A549 (cell line): ENCODE results near the gene PDX1. TPM values are rescaled to one million over a fixed set of nuclear protein-coding genes. Genes with fewer than 3 reads are reported as not detected.

Experiments
- ATAC-seq, 2 experiments: fragments of 200-7000 bp in 1 of 2; fragments of >200 bp in 1 of 2; cut with Nextera tagmentation in 1 of 2; cut with Tn5 transposase in 1 of 2; 3 replicates each; pipeline versions ENCODE4 v1.8.0 to v1.9.1; 2018 to 2020; ENCODE audit warnings: mild to moderate bottlenecking in 1 of 2, moderate library complexity in 1 of 2
- CTCF ChIA-PET: fragments of 300-600 bp; sonication (Branson Sonifier 250); formaldehyde crosslinking; extraction: SDS; loops from one replicate; lab custom pipeline; 2021; ENCODE audit warnings: antibody characterized with exemption, inconsistent platforms; lab: Yijun Ruan, JAX
- POLR2A ChIA-PET: fragments of 350-600 bp; formaldehyde crosslinking; extraction: SDS; loops from one replicate; lab custom pipeline; 2021; ENCODE audit warnings: antibody characterized with exemption, inconsistent platforms; lab: Yijun Ruan, JAX
- DNase-seq, 2 experiments: peaks; one replicate each; pipeline versions ENCODE4 v3.0.0 to v3.0.0-alpha.2; 2011 to 2016; ENCODE audit warnings: low read depth in 1 of 2, low spot score in 1 of 2
- FAIRE-seq: peaks from 2 replicates; lab custom pipeline; 2011; peaks lifted over from hg19 to GRCh38; lab: Jason Lieb, UNC
- H3K27ac ChIP-seq, 2 experiments: fragments of >200 bp; sonication (Bioruptor Twin); formaldehyde crosslinking; 3 replicates each; pipeline ENCODE4 v1.5.1; 2016 to 2017
- H3K4me1 ChIP-seq: fragments of >200 bp; sonication (Bioruptor Twin); formaldehyde crosslinking; 3 replicates; pipeline ENCODE4 v1.6.1; 2016
- H3K4me2 ChIP-seq: fragments of >200 bp; sonication (Bioruptor Twin); formaldehyde crosslinking; 3 replicates; pipeline ENCODE4 v1.6.1; 2016
- H3K4me3 ChIP-seq: fragments of >200 bp; sonication (Bioruptor Twin); formaldehyde crosslinking; 3 replicates; pipeline ENCODE4 v1.5.1; 2016
- H3K9me3 ChIP-seq: fragments of >200 bp; sonication (Bioruptor Twin); formaldehyde crosslinking; 3 replicates; pipeline ENCODE4 v1.6.1; 2016
- CBX2 ChIP-seq: fragments of 200-600 bp; sonication (generic); IDR thresholded peaks from 2 replicates; pipeline ENCODE4 v1.6.1; 2016; ENCODE audit warnings: low read depth, mild to moderate bottlenecking, borderline replicate concordance
- CEBPB ChIP-seq, 2 experiments: fragments of >200 bp in 1 of 2; sonication (Bioruptor Twin) in 1 of 2; formaldehyde crosslinking in 1 of 2; IDR thresholded peaks; 2 replicates each; pipeline ENCODE4 v1.6.1; 2012 to 2016
- CHD2 ChIP-seq: fragments of 150-350 bp; IDR thresholded peaks from 2 replicates; pipeline ENCODE4 v1.6.1; 2014; ENCODE audit warnings: low read length; ENCODE audit not compliant: partially characterized antibody
- CHD4 ChIP-seq: fragments of 200-600 bp; sonication (generic); IDR thresholded peaks from 2 replicates; pipeline ENCODE4 v1.6.1; 2016; ENCODE audit warnings: antibody characterized with exemption, mild to moderate bottlenecking, borderline replicate concordance
- EHF ChIP-seq: fragments of 250-450 bp; sonication (Bioruptor Pico); IDR thresholded peaks from 2 replicates; pipeline ENCODE4 v1.5.0; 2020; ENCODE audit warnings: mild to moderate bottlenecking
- FOSB ChIP-seq: fragments of 250-450 bp; sonication (Bioruptor Pico); IDR thresholded peaks from 2 replicates; pipeline ENCODE4 v1.5.0; 2020; ENCODE audit warnings: mild to moderate bottlenecking, moderate library complexity
- HOXB5 ChIP-seq: fragments of 250-450 bp; sonication (Bioruptor Pico); IDR thresholded peaks from 2 replicates; pipeline ENCODE4 v1.5.0; 2020; ENCODE audit warnings: mild to moderate bottlenecking, moderate library complexity
- MAFK ChIP-seq: fragments of 450-650 bp; IDR thresholded peaks from 2 replicates; pipeline ENCODE4 v1.6.1; 2014; ENCODE audit not compliant: partially characterized antibody
- MAX ChIP-seq: IDR thresholded peaks from 2 replicates; pipeline ENCODE4 v1.6.1; 2012
- MAZ ChIP-seq: fragments of 150-350 bp; IDR thresholded peaks from 2 replicates; pipeline ENCODE4 v1.6.1; 2014; ENCODE audit warnings: antibody characterized with exemption, low read depth, low read length, borderline replicate concordance
- PBX3 ChIP-seq: IDR thresholded peaks from 2 replicates; pipeline ENCODE4 v1.6.1; 2012
- POLR2A ChIP-seq: IDR thresholded peaks from 2 replicates; pipeline ENCODE4 v1.6.1; 2012; ENCODE audit warnings: mild to moderate bottlenecking, low read length
- RAD21 ChIP-seq, 2 experiments: fragments of >200 bp in 1 of 2; sonication (Bioruptor Twin) in 1 of 2; formaldehyde crosslinking in 1 of 2; IDR thresholded peaks in 1 of 2; conservative IDR thresholded peaks in 1 of 2; 2 replicates in 1 of 2; 3 replicates in 1 of 2; pipeline ENCODE4 v1.6.1; 2012 to 2018; ENCODE audit warnings: inconsistent platforms in 1 of 2
- RARB ChIP-seq: fragments of 250-450 bp; sonication (Bioruptor Pico); IDR thresholded peaks from 2 replicates; pipeline ENCODE4 v1.8.0; 2021; ENCODE audit warnings: mild to moderate bottlenecking, moderate library complexity
- RNF2 ChIP-seq: fragments of 200-600 bp; sonication (generic); IDR thresholded peaks from 2 replicates; pipeline ENCODE4 v1.6.1; 2016; ENCODE audit warnings: low read depth, mild to moderate bottlenecking, antibody characterized with exemption, moderate library complexity, borderline replicate concordance
- SMC3 ChIP-seq: fragments of >200 bp; sonication (Bioruptor Twin); formaldehyde crosslinking; IDR thresholded peaks from 3 replicates; pipeline ENCODE4 v1.6.1; 2018; ENCODE audit warnings: inconsistent platforms
- SREBF2 ChIP-seq: fragments of 450-650 bp; IDR thresholded peaks from 2 replicates; pipeline ENCODE4 v1.6.1; 2014; ENCODE audit warnings: mild to moderate bottlenecking, moderate library complexity
- ZNF302 ChIP-seq: fragments of 250-450 bp; sonication (Bioruptor Pico); IDR thresholded peaks from 2 replicates; pipeline ENCODE4 v1.9.0; 2021; ENCODE audit warnings: inconsistent platforms, mild to moderate bottlenecking, moderate library complexity
- WGBS: methylation state at CpG from one replicate; pipeline ENCODE4 v1.1.6; 2017; ENCODE audit errors: missing lambda C conversion rate; 5-methylcytosine and 5-hydroxymethylcytosine counted together
- polyA minus RNA-seq: library from RNA; depleted of rRNA, polyadenylated mRNA; stranded (reverse); fragments of >200 nt; gene quantifications from 2 replicates; pipeline ENCODE4 v1.2.3, GENCODE V29; 2011; rRNA and poly(A)+ RNA removed
- polyA plus RNA-seq, 4 experiments: library from polyadenylated mRNA; depleted of rRNA in 3 of 4; stranded (reverse); fragments of >200 nt; fragmentation: RNase III in 1 of 4; extraction: RNeasy Plus Mini Kit Qiagen cat#74134 plus additional on column Dnase treatment in 1 of 4; gene quantifications; 2 replicates in 3 of 4; 3 replicates in 1 of 4; pipeline ENCODE4 v1.2.3, GENCODE V29; 2011 to 2017
- TF ChIP-seq, protein P1 (sequence below): fragments of 150-350 bp; IDR thresholded peaks from 2 replicates; pipeline ENCODE4 v1.6.1; 2014; ENCODE audit warnings: low read depth, mild to moderate bottlenecking, low read length
- TF ChIP-seq, protein P2 (sequence below): fragments of >200 bp; sonication (Bioruptor Twin); formaldehyde crosslinking; IDR thresholded peaks from 3 replicates; pipeline ENCODE4 v1.5.1; 2016
- TF ChIP-seq, protein P3 (sequence below): fragments of >200 bp; sonication (Bioruptor Twin); formaldehyde crosslinking; IDR thresholded peaks from 2 replicates; pipeline ENCODE4 v1.6.1; 2016

The PDX1 gene
- polyA plus RNA-seq (2011; rRNA removed) (0.04 and 0.06 TPM in 2 replicates), polyA plus RNA-seq (2017; fragmentation: RNase III; extraction: RNeasy Plus Mini Kit Qiagen cat#74134 plus additional on column Dnase treatment) (0.03 to 0.05 TPM (median 0.04 TPM) in 3 replicates), polyA minus RNA-seq (not detected in 2 replicates)
- 0.08 and 0.09 TPM in 2 replicates for polyA plus RNA-seq (2012; cell fraction: cytosol; rRNA removed)
- polyA plus RNA-seq (2012; cell fraction: nucleus; rRNA removed) = 0.14 and 0.15 TPM in 2 replicates

GRCh38 chr13:27919934-27920676 is at the start of gene PDX1:
TSS of gene PDX1 (plus strand) at chr13:27920000. CDS start at chr13:27920139, 139 bp downstream.
- FAIRE-seq (no peak), DNase-seq (peak in 1 of 2 experiments; percentile 71), ATAC-seq (peak; percentile 93 to 98)
- H3K4me2 ChIP-seq = peak within 1 kb of the TSS; percentile 94
- H3K4me3 ChIP-seq = peak within 1 kb of the TSS; percentile 55
- H3K4me1 ChIP-seq = no peaks in the 10 kb centered on the region
- ChIA-PET CTCF (interaction anchor here (1.1 to 2.2 kb wide), 4 partner anchors 33 to 94 kb away, joined by 3 to 12 read pairs (median 4); no protein-coding TSS in a partner anchor), POLR2A (interaction anchor here (1.2 kb wide), 1 partner anchor 34 kb away, joined by 6 read pairs; no protein-coding TSS in a partner anchor)
- H3K9me3 ChIP-seq = no peaks in the 10 kb centered on the region
- WGBS = 7% methylated on average over 30 of the region's 76 CpGs
- TF ChIP-seq MAX (peak; percentile 37; the same call in 1 of the 2 replicates), FOSB (CRISPR knock-in tag) (no peak), RNF2 (0 out of 2 replicates have a peak, but pooled peaks have one; percentile 1)
- peak within 1 kb of the TSS in 1 of 2 experiments; percentile 67; a peak in 3 of 6 replicates for H3K27ac ChIP-seq

GRCh38 chr13:27878274-27878673 is 41.5 kb upstream of the PDX1 start:
- Histone ChIP-seq H3K4me3 (no peak overlapping the region), H3K27ac (no peak overlapping the region)
- CTCF ChIA-PET = no interaction called here

GRCh38 chr13:27889471-27889870 is 30.3 kb upstream of the PDX1 start:
- 14% methylated on average over 5 of the region's 5 CpGs for WGBS
- FAIRE-seq (no peak), DNase-seq (no peak), ATAC-seq (no peak)
- no peak overlapping the region for H3K4me3 ChIP-seq
- no peaks in the 10 kb centered on the region for H3K4me1 ChIP-seq
- POLR2A ChIA-PET = no interaction called here
- peaks cover 3% of the 10 kb centered on the region; the same call in 1 of the 3 replicates for H3K9me3 ChIP-seq
- CTCF ChIA-PET = no interaction called here
- no peak overlapping the region for H3K27ac ChIP-seq
- no peak overlapping the region for H3K4me2 ChIP-seq
- TF ChIP-seq, protein P1, sequence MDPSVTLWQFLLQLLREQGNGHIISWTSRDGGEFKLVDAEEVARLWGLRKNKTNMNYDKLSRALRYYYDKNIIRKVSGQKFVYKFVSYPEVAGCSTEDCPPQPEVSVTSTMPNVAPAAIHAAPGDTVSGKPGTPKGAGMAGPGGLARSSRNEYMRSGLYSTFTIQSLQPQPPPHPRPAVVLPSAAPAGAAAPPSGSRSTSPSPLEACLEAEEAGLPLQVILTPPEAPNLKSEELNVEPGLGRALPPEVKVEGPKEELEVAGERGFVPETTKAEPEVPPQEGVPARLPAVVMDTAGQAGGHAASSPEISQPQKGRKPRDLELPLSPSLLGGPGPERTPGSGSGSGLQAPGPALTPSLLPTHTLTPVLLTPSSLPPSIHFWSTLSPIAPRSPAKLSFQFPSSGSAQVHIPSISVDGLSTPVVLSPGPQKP = no peak
- no peak for TF ChIP-seq CBX2

More at GRCh38 chr13:27878274-27878673, 41.5 kb upstream of the PDX1 start:
- WGBS = 17% methylated on average over 5 of the region's 5 CpGs
- H3K9me3 ChIP-seq = no peaks in the 10 kb centered on the region; the same call in 2 of the 3 replicates
- no peak overlapping the region for H3K4me2 ChIP-seq
- POLR2A ChIA-PET = no interaction called here
- ATAC-seq (no peak), FAIRE-seq (no peak), DNase-seq (no peak)
- TF ChIP-seq SREBF2 = no peak
- TF ChIP-seq RARB = no peak
- no peak for TF ChIP-seq POLR2A
- TF ChIP-seq, protein P2, sequence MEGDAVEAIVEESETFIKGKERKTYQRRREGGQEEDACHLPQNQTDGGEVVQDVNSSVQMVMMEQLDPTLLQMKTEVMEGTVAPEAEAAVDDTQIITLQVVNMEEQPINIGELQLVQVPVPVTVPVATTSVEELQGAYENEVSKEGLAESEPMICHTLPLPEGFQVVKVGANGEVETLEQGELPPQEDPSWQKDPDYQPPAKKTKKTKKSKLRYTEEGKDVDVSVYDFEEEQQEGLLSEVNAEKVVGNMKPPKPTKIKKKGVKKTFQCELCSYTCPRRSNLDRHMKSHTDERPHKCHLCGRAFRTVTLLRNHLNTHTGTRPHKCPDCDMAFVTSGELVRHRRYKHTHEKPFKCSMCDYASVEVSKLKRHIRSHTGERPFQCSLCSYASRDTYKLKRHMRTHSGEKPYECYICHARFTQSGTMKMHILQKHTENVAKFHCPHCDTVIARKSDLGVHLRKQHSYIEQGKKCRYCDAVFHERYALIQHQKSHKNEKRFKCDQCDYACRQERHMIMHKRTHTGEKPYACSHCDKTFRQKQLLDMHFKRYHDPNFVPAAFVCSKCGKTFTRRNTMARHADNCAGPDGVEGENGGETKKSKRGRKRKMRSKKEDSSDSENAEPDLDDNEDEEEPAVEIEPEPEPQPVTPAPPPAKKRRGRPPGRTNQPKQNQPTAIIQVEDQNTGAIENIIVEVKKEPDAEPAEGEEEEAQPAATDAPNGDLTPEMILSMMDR = no peak
- no peak for TF ChIP-seq CEBPB (IDR thresholded peaks at IDR 0.05)
- TF ChIP-seq CHD2 = no peak
- TF ChIP-seq CHD4 = no peak
- TF ChIP-seq, protein P3, sequence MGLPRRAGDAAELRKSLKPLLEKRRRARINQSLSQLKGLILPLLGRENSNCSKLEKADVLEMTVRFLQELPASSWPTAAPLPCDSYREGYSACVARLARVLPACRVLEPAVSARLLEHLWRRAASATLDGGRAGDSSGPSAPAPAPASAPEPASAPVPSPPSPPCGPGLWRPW = no peak
- TF ChIP-seq MAZ = no peak
- no peak for TF ChIP-seq RAD21 (conservative IDR thresholded peaks at IDR 0.05 in 1 of 2, IDR thresholded peaks at IDR 0.05 in 1 of 2)
- no peak for TF ChIP-seq MAFK
- TF ChIP-seq PBX3 = no peak
- TF ChIP-seq HOXB5 (CRISPR knock-in tag) = no peak
- no peak for TF ChIP-seq CBX2
- TF ChIP-seq SMC3 = no peak
- TF ChIP-seq ZNF302 = no peak
- no peak for TF ChIP-seq EHF (CRISPR knock-in tag)
- no peaks in the 10 kb centered on the region for H3K4me1 ChIP-seq
